ENCODE results near the gene PTPRN.

PTPRN gene

DNA sequence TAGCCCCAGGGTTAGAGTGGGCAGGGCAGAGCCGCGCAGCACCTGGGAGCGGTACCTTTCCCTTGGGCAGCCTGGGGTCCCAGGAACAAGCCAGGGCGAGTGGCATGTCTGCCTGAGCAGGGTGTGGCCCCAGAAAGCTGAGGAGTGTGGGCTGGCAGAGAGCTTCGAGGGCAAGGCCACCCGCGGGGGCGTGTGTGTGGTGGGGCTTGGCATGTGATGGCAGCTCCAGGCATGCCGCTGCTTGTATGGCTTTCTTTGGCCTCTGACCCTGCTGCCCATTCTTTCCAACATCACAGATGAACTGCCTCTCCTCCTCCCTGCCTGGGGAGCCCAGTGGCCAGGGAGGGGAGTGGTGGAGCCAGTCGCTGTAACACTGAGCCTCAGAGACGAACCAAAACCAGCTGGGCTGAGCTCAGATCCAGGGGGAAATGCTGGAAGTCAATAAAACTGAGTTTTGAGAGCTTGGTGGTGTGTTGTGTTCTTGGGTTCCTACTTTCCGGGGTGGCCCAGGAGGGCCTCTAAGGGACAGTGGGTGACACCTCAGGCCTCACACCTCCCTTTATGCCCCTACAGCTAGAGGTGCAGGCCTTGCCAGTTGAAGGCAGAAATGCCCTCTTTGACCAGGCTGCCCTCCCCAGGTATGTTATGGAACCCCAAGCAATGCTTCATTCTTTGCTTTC lies 22.6 kb downstream of the PTPRN start:
- no peak for DNase-seq

DNA sequence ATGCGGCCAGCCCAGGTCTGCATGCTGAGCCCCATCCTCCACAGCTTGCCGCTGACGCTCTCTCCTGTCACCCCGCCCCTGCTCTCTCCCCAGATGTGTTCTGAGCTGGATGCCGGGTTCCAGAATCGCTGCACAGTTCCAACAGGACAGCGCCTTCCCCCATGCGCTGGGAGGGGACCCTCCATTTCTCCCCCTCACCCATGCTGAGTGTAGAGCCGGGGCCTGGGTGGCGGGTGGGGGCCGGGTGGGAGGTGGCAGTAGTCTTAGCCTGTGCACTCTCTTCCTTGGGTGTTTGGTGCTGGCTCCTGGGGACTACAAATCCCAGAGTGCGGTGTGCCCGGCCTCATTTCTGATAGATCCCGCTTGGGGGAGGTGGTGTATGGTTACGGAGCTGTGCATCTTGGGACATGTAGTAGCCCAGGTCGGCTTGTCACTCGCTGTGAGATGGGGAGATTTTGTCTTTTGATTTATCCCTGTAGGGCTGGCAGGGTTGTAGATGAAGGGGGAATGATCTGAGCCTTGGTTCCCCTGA lies 23.2 kb downstream of the PTPRN start:
- DNase-seq: no peak

DNA sequence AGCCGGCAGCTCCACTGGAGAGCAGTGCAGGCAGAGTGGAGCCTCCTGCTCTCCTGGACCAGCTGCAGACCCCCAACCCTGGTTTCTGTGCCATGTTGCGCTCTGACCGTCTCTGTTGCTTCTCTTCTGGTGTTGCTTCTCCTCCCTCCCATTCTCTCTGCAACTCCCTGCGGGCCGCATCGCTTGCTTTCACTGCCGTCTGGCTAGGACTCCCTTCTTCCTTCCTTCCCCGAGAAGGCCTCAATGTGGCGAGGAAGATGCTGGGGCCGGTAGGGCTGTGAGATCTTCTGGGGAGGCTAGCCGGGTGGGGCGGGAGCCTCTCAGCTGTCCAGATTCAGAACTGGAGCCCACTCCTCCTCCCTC lies 23.8 kb downstream of the PTPRN start:
- DNase-seq: no peak

DNA sequence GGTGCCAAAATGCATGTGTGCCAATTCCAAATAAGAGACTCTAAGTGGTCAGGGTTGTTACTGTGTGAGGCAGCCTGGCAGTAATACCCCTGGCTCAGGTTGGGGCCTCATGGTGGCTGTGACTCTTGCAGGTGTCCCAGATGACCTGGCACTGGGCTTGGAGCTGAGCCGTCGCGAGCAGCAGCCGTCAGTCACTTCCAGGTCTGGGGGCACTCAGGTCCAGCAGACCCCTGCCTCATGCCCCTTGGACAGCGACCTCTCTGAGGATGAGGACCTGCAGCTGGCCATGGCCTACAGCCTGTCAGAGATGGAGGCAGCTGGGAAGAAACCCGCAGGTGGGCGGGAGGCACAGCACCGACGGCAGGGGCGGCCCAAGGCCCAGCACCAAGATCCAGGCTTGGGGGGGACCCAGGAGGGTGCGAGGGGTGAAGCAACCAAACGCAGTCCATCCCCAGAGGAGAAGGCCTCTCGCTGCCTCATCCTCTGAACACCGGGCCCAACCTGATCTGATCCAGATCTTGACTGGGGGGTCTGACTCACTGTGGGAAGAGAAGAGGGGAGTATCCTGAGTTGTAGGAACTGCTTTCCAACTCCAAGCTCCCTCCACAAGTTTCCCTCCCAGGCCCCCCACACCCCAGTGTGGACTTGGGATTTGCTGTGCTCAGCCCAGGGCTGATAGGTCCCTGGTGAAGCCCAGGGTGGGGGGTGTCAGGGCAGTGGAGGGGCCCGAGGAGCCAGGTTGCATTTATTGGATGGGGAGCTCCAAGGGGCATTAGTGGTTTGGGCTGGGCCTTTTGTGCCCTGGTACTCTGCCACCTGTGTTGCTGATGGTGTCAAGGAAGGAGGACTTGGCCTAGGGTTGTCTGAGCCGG lies 24.5 kb downstream of the PTPRN start:
- DNase-seq: no peak

DNA sequence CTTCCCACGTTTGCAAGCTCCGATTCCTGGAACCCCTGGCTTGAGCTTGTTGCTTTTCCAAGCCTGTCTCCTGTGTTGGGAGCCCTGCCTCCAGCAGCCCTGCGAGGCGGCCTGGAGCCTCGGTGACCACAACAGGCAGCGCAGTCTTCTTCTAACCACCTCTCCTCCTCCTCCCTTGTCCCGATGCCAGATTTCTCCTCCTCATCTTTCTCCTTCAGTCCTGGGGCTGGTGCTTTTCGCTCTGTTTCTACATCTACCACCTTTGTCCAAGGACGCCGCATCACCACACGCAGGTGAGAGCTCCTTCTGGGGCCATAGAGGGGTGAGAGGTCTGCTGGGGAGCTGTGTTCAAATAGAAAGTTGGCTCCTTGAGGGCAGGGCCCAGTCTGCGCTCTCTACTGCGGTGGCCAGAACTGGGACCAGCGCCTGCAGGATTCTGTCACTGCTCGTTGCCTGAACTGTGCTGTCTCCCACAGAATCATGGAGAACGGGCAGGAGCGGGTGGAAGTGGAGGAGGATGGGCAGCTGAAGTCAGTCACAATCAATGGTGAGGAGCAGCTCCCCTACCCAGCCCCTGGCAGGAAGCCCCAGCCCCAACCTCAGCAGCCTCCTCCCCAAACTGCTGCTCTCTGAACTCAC lies 26.1 kb downstream of the PTPRN start:
- DNase-seq: no peak

DNA sequence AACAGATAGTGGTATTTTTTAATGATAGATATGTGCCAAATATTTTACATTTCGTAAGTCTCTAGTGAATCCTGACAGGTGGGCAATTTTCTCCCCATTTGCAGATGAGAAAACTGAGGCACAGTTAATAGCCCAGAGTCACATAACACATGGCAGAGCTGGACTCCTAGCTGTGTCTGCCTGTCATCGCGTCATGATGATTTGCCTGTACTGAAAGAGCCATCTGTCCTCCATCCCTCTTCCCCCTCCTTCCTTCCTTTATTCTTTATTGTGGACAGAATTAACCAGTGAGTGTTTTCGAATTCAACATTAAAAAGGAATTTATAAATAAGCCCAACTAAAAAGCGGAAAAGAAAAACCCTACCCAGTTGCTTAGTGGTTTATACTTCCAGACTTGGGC lies 26.8 kb downstream of the PTPRN start:
- DNase-seq: no peak

DNA sequence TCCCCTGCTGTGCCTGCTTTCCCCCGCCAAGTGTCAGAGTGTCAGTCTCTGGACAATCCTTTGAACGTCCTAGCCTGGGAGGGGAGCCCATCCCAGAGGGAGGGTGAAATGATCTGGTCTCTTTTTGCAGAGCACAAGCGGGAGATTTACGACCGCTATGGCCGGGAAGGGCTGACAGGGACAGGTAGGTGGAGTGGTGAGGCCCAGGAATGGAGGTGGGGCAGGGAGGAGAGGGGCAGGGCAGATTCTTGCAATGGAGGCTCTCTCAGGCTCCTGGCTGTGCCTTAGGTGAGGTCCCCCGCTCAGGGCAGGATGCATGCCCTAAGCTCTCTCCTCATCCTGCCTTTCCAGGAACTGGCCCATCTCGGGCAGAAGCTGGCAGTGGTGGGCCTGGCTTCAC lies 27.6 kb downstream of the PTPRN start:
- DNase-seq: no peak

DNA sequence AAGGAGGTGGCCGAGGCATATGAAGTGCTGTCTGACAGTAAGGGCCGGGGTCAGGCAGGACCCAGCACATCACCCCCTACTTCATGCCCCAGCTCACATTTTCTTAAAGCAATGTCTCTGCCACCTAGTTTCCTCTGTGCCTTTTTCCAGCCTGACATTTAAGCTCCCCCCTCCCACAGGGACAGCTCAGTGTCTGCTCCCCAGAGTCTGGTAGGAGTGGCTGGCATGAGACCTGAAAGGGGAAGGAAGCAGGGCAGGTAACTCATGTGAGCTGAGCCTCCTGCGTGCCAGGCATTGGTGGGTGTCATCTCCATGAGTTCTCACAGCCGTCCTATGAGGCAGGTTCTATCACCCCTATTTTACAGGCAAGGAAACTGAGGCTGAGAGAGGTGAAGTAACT lies 28.6 kb downstream of the PTPRN start:
- DNase-seq: no peak

DNA sequence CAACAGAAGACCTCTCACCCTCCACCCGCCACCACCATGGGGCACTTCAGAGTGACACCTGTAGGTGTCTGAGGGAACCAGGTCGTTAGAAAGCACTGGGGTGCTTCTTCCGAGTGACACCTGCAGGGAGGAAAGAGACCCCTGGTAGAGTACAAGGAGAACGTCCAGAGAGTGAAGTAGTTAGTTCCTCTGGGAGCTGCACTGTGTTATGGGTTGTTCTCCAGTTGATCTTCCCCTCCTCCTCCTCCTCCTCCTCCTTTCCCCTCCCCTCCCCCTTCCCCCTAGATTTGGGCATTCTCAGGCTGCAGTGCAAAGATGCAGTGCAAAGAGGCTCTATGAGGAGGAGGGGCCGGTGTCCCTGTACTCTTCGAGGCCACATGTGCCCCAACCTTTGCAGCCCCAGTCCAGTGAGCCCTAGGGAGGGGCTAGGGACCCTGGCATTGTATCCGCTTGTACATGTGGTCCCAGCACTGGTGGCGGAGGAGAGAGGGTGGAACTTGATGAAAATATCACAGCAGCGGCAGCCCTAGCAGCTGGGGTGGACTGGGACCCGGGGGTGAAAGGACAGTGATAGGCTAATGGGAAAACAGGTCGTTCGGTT lies 29.2 kb downstream of the PTPRN start:
- no peak for DNase-seq

DNA sequence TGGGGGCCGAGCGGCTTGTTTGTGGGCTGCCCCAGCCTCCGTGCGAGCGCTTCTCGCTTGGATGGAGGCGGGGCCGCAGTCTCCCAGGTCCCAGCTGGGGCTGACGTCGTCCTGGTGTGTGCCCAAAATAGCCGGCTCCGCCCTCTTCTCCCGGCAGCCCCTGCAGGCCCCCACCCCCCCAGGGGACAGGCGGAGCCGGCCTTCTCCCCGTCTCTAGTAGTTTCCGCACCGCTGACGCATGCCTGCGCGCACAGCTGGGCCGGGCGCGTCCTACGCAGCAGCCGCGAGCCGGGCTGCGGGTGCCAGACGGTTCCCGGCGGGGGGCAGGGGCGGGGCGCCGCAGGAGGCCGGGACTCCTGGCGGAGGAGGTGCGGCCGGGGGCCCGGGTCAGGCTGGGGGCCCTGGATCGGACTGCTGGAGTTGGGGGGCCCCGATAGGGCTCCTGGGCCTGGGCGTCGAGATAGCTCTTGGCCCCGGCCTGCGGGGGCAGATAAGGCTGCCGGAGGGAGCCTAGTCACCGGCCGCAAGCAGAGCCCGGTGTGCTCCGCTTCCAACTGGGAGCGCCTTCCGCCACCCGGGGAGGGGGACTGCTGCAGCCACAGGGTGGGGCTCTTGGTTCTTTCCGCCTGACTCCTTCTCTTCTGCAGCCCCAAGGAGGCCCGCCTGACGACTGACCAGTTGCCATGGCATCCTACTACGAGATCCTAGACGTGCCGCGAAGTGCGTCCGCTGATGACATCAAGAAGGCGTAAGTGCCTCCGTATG lies 29.9 kb downstream of the PTPRN start, which contains the start of gene DNAJB2:
DNAJB2 (plus strand) TSS at position 216 of the 765 bp plus-strand sequence; CDS start at position 684, 468 bp downstream.
- DNase-seq: peak; percentile 99

DNA sequence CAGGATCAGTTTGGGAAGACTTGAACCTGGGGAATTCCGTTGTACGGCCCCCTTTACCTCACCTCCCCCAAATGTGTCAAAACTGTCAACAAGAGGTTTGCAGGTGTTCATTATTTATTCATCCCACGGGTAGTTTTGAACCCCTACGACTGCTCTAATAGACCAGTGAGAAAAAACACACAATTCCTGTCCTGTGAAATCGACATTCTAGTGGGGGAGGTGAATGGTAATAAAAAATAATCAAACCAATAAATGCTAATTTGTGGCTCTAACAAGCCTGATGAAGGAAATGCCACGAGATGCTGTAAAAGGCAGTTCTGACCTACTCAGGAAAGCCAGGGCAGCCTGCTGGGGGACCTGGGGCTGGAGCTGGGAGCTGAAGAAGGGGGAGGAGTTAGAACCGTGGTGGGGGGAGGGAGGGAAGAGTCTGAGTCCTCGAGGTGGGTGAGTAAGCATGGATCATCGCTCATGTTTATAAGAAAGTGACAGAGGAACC lies 30.5 kb downstream of the PTPRN start:
- DNase-seq: no peak

DNA sequence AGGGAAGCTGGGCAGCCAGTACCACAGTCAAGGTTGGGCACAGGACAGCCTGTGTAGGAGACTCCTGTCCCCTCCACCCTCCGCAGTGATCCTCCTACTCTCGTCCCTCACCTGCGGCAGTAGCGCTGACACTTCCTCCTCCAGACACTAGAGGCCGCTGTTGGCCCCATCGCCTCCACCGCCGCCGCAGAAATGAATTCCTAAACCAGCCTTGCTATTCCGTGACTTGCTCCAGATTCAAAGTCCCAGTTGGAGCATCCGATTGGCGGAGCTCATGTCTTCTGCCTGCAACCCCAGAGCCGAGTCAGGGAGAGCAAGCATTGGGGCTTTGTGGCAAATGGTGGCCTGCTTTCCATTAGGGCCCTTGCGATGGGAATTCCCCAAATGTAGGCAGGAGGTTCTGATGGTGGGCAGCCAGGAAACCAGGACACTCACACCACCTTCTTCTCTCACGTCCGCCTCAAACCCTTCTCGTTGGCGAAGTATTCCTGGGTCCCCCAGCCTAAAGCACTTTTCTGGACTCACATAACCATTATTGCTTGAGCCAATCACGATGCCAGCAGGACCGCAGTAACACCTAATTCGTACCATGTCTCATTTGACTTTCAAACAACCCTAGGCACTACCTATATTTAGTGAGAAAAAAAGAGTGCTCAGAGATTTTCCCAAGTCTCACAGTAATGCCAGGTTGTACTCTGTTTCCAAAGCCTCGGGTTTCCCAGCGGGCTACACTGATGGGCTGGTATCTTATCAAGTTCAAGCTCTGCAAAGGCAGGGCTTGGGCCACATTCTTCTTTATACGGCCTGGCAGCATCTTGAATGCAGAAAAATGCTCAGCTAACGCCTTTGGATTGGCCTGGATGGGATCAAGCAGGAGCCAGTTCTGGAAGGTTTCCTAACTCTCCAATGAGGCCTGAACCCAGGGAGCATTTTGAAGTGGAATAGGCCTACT lies 31.2 kb downstream of the PTPRN start:
- DNase-seq: peak; percentile 83

DNA sequence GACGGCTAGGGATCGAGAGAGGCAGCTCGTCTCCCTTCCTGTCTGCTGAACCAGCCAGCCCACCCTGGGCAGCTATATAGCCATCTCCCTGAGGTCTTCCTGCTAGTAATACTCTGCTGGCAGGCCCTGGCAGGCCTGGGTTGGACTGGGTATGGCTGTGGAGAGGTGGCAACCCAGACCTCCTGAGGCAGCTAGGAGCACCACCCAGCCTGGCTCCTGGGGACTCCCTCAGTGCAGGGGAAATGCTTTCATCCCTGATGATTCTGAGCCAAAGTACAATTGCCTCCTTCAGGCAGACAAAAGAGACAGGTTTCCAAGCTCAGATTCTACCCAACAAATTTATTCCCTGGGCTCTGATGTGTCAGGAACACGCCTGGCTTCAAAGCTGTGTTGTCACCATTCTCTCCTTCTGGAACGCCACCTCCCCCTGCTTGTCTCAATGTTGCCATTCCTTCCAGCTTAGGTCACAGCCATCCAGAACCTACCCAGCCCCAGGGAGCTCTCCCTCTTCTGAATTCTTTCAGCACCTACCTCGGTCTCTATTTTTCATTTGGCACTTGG lies 34.8 kb downstream of the PTPRN start:
- DNase-seq: no peak

DNA sequence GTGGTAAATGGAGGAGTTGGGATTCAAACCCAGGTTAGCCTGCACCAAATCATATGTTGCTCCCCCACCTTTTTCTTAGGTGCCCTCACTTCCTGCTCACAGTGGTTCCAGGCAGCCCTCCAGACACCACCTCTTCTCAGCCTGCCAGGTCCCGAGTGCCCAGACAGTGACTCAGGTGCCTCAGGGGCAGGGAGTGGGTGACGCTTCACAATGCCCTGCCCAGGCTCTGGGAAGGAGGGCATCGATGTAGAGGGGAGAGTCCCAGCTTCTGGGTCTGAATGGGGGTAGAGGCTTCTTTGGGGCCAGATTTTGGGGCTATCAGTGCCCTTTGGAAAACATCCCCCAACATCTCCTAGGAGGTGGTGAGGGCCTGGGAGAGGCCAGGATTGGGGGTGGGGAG lies 35.3 kb downstream of the PTPRN start:
- no peak for DNase-seq

DNA sequence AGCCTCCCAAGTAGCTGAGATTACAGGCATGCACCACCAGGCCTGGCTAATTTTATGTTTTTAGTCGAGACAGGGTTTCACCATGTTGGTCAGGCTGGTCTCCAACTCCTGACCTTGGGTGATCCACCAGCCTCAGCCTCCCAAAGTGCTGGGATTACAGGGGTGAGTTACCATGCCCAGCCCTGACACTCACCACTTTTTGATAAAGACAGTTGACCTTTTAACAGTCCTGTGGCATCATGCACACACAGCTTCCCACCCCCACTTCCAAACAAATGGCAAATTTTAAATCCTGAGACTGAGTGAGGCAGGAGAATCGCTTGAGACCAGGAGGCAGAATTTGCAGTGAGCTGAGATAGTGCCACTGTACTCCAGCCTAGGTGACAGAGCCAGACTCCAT lies 36.2 kb downstream of the PTPRN start:
- no peak for DNase-seq

DNA sequence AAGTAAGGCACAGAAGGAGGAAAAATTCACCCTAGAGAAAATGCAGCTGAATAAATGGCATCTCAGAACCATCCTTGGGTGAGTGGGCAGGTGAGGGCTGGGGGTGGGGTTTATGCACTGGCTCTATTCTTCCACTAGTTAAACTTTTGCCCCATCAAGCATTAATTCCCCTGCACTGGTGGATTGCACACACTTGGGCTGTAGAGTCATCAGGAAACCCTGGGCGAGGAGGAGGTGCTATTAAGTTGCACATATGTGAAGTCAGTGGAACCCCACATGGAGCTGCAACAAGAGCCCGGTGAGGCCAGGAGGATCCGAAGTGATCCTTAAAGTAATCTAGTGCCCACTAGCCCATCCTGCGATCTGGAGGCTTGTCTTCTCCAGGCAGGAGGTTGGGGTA lies 36.8 kb downstream of the PTPRN start:
- no peak for DNase-seq

DNA sequence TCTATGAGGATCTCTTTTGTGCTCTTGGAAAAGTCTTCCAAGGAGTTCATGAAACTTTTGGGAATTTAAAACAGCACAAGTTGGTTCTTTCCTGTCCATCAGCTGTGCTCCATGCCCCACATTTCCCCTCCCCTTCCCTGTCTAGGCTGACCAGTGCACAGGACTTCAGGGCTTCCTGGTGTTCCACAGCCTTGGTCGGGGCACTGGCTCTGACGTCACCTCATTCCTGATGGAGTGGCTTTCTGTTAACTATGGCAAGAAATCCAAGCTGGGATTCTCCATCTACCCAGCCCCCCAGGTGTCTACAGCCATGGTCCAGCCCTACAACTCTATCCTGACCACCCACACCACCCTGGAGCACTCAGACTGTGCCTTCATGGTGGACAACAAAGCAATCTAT lies 38.2 kb downstream of the PTPRN start:
- no peak for DNase-seq

DNA sequence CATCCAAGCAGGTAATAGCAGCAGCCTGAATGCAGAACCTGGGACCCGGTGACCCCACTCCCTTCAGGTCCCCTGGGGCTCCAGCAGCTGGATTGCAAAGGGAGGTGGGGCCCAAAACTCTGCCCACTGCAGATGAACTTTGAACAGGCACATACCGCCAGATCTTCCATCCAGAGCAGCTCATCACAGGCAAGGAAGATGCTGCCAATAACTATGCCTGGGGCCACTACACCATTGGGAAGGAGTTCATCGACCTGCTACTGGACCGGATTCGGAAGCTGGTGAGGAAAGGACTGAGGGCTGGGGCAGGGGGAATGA lies 39.2 kb downstream of the PTPRN start:
- DNase-seq: no peak

DNA sequence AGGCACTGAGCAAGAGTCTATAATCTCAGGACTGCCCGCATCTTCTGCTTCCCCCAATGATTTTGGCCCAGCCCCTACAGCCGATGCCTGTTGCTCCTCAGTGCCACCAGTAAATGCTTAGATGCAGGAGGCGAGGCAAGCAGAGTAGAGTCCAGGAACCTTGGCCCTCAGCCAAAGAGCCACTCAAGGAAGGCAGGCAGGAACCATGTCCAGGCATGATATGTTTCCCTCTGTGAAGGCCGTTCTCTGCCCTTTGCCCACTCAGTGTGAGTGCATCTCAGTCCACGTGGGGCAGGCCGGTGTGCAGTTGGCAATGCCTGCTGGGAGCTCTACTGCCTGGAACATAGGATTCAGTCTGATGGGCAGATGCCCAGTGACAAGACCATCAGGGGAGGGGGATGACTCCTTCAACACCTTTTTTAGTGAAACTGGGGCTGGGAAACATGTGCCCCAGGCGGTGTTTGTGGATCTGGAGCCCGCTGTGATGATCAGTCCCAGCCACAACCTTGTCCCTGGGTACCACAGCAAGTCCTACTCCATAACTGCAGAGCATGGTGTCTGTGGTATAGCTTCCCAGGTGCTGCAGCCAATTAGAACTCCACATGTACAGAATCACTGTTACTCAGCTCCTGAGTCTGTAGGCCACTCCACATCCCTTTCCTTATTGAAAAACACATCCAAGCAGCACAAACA lies 39.7 kb downstream of the PTPRN start:
- DNase-seq: no peak

DNA sequence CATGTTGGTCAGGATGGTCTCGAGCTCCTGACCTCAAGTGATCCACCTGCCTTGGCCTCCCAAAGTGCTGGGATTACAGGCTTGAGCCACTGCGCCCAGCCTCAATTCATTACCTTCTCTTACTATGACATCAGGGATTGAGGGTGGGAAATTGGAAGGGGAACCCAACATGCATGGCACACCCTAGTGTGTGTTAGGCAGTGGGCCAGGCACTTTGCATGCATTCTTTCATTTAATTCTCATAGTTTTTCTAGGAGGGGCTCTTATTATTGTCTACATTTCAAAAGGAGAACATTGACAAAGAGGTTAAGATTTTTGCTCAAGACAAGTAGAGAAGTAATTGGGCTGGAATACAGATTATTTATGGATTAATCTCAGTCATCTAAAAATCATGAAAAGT lies 40.9 kb downstream of the PTPRN start:
- no peak for DNase-seq

Data from activated CD4-positive, alpha-beta T cell treated with anti-CD3 and anti-CD28 coated beads, Interleukin-2, Interleukin-6, amounts not matched to agents 100 ng/mL and 50 ng/mL, durations not matched to agents 16 hours and 8 hours (primary cell).